AG09309 (cell line): Measurements from ENCODE around the gene EML6.
"Not testable (repeated sequence)": the region's sequence is repeated elsewhere in the genome, so short reads cannot be mapped to it uniquely, and the experiment has no call there.

Experiments
- DNase-seq: peaks from one replicate; pipeline ENCODE4 v3.0.0-alpha.2; 2010; ENCODE audit warnings: low read depth
- H3K4me3 ChIP-seq: 2 replicates; pipeline ENCODE4 v1.5.1; 2011; ENCODE audit warnings: mild to moderate bottlenecking, low read depth, low read length, moderate library complexity; ENCODE audit not compliant: control insufficient read depth
- CTCF ChIP-seq: IDR thresholded peaks from 2 replicates; pipeline ENCODE4 v1.5.1; 2011; ENCODE audit warnings: mild to moderate bottlenecking, low read depth, low read length, inconsistent platforms; ENCODE audit not compliant: insufficient read depth, control insufficient read depth; ENCODE audit errors: missing control alignments

EML6 gene

DNA sequence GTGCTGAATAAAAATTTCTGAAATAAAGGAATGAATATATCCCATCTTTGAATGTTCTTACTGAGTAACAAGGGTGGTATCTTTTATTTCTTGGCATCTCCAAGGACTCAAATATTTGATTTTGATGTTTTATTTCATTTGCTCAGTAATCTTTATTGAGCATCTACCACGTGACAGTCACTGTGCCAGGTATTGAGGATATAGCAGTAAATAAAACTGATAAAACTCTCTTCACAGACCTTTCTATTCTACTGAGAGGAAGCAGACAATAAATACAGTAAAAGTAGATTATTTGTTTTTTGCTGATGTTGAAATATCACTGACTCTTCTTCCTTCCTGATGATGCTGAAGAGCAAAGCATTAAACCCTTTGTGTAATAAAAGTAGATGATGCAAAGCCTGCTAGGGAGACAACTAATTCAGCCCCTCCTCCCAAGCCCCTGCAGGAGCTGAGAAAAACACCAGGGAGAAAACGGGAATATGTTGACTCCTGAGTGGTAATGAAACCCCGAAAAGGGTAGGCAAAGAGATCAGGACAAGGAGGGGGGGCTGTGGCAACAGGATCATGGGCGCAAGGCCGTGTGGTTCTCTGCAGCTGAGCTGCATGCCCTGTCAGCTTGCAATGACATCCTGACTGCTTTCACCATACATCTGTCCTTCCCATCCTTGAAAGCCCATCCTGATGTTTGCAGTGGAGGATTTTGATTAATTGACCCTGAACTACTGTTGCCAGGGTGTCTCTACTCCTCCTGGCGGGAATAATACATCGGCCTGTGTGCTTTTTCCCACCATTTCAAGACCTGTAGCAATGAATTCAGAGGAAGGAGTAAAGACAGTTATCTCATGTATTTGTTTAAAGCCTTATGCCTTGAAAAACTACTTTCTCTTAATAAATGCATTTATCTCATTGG lies 117.4 kb downstream of the EML6 start:
- no peak for DNase-seq
- TF ChIP-seq CTCF: no peak
- no peak overlapping the region for H3K4me3 ChIP-seq

DNA sequence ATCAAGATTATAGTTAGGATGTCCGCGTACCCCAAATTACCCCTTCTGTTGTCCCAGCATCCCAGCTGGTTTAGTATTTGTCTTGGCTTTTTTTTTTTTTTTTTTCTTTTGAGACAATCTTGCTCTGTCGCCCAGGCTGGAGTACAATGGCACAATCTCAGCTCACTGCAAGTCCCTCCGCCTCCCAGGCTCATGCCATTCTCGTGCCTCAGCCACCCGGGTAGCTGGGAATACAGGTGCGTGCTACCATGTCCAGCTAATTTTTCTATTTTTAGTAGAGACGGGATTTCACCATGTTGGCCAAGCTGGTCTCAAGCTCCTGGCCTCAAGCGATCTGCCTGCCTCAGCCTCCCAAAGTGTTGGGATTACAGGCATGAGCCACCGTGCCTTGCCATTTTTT lies 118.0 kb downstream of the EML6 start:
- H3K4me3 ChIP-seq, DNase-seq: not testable (repeated sequence)

- no peak for TF ChIP-seq CTCF
- no peak for DNase-seq
- no peak overlapping the region for H3K4me3 ChIP-seq
Observed at GRCh38 chr2:54845094-54845493, 121.6 kb downstream of the EML6 start.

GRCh38 chr2:54845514-54845913 lies 122.1 kb downstream of the EML6 start:
- TF ChIP-seq CTCF: no peak
- DNase-seq: no peak
- H3K4me3 ChIP-seq: no peak overlapping the region

GRCh38 chr2:54850171-54851122 lies 127.0 kb downstream of the EML6 start:
- DNase-seq: no peak
- no peak for TF ChIP-seq CTCF
- H3K4me3 ChIP-seq: no peak overlapping the region

DNA sequence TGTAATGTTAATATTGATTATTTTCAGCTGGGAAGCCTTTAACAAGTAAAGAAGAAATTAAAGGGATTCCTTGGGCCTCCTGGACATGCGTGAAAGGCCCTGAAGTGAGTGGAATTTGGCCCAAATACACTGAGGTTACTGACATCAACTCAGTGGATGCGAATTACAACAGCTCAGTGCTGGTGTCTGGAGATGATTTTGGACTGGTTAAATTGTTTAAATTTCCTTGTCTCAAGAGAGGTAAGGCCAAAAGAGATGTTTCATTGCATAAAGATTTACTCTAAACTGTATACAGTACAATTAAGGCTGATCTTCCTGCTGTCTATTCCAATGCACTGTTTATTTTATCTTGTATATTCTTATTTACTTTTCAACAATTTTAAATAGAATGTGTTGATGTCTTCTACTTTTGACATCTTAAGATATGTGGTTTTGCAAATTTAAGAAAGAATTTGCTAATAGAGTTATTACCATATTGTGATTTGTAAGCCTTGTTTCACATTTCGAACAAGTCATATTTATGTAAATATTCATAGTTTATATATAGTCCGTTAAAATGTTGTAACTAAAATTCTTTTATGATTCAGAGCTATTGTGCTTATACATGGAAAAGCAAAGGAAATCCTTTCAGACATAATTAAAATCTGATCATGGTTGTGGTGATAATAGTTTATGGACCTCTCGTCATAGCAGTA lies 130.3 kb downstream of the EML6 start:
- DNase-seq: no peak
- TF ChIP-seq CTCF: no peak
- no peak overlapping the region for H3K4me3 ChIP-seq
